Thymus (tissue), 2 donors: ENCODE data around the gene TMEM266. TPM values are rescaled to one million over a fixed set of nuclear protein-coding genes. Genes with fewer than 3 reads are reported as not detected.

Source experiments
- polyA plus RNA-seq: library from polyadenylated mRNA; stranded (reverse); fragments of 200-250 nt; gene quantifications from one replicate; pipeline ENCODE4 v1.2.3, GENCODE V29; 2013
- total RNA-seq: library from RNA; stranded (reverse); fragments of 120-200 nt; gene quantifications from one replicate; pipeline ENCODE4 v1.2.4, GENCODE V29; 2013
- donor health status: healthy.

TMEM266 gene
- total and polyA plus RNA-seq, 2 donors, result 1.2 TPM

Other genes starting within 250 kb of the TMEM266 start
- 24.2 TPM for gene UBE2Q2, start 216.5 kb upstream of the TMEM266 start, total RNA-seq
- gene UBE2Q2, start 216.5 kb upstream of the TMEM266 start, polyA plus RNA-seq, result 56.5 TPM
- 23.3 TPM for gene FBXO22, start 156.1 kb upstream of the TMEM266 start, total RNA-seq
- 14.0 TPM for gene FBXO22, start 156.1 kb upstream of the TMEM266 start, polyA plus RNA-seq
- 0.09 TPM for gene NRG4, start 47.6 kb upstream of the TMEM266 start, total RNA-seq
- gene NRG4, start 47.6 kb upstream of the TMEM266 start, polyA plus RNA-seq, result 0.41 TPM